OCI-LY1 (cell line): ENCODE data around the gene FHOD3.

Experiments
- CTCF ChIP-seq: fragments of 200-600 bp; sonication (generic), shearing (Covaris generic); IDR thresholded peaks from 2 replicates; pipeline ENCODE4 v1.5.1; 2017; ENCODE audit warnings: mild to moderate bottlenecking, antibody characterized with exemption, low read length, moderate library complexity, mixed read lengths
- EZH2 ChIP-seq: fragments of 200-600 bp; sonication (generic), shearing (Covaris generic); IDR thresholded peaks from 2 replicates; pipeline ENCODE4 v1.8.0; 2017; ENCODE audit warnings: borderline replicate concordance, mixed run types, mild to moderate bottlenecking, antibody characterized with exemption, low read length, moderate library complexity, mixed read lengths

- TF ChIP-seq CTCF (no peak), EZH2 (no peak)
These were observed 434.8 kb downstream of the FHOD3 start for GRCh38 chr18:36732264-36732663.
